ENCODE measurements around the gene POLR3A. TPM values are rescaled to one million over a fixed set of nuclear protein-coding genes. Genes with fewer than 3 reads are reported as not detected.
A peak's percentile ranks its signal among the peaks of the same experiment; 100 is the strongest.

POLR3A gene
- polyA plus RNA-seq, 6 donors from 2014 or later = 0.92 to 11.2 (median 6.8) TPM

- Mint-ChIP-seq H3K4me1 (peaks cover 30 to 42% (median 39%) of the 10 kb centered on the region in 3 donors), H3K4me3 (no peak overlapping the region), H3K27ac (no peak overlapping the region), H3K27me3 (no peaks in the 10 kb centered on the region), H3K36me3 (peaks cover 8 to 12% of the 10 kb centered on the region in 2 donors), H3K9me3 (no peaks in the 10 kb centered on the region)
- no peak for ATAC-seq (ENCODE audit: low read depth in 2 of 2)
- DNase-seq = no peak
These were observed 13.4 kb upstream of the POLR3A start for GRCh38 chr10:78042752-78043104.

- no peak for ATAC-seq (ENCODE audit: low read depth in 2 of 2)
- Mint-ChIP-seq H3K36me3 (peaks cover 8 to 12% of the 10 kb centered on the region in 2 donors), H3K9me3 (no peaks in the 10 kb centered on the region), H3K27ac (peak overlapping the region in 1 of 6 donors; percentile 85), H3K27me3 (no peaks in the 10 kb centered on the region), H3K4me1 (peaks cover 32 to 40% (median 37%) of the 10 kb centered on the region in 3 donors), H3K4me3 (no peak overlapping the region)
- DNase-seq = no peak
These were observed 12.9 kb upstream of the POLR3A start for GRCh38 chr10:78042058-78042751.

- H3K4me3 Mint-ChIP-seq = no peak overlapping the region
- ATAC-seq (ENCODE audit: low read depth in 2 of 2) (no peak), DNase-seq (no peak)
- no peaks in the 10 kb centered on the region for H3K27me3 Mint-ChIP-seq
- no peaks in the 10 kb centered on the region for H3K9me3 Mint-ChIP-seq
- peaks cover 8 to 19% of the 10 kb centered on the region in 2 donors for H3K36me3 Mint-ChIP-seq
- peaks cover 38 to 45% (median 41%) of the 10 kb centered on the region in 3 donors for H3K4me1 Mint-ChIP-seq
- peak overlapping the region in 2 of 6 donors; percentile 65 to 89 for H3K27ac Mint-ChIP-seq
These were observed 12.1 kb upstream of the POLR3A start for GRCh38 chr10:78041170-78042057.

GRCh38 chr10:78039743-78040142 lies 10.4 kb upstream of the POLR3A start:
- Mint-ChIP-seq H3K36me3 (peaks cover 8 to 28% of the 10 kb centered on the region in 2 donors), H3K27me3 (no peaks in the 10 kb centered on the region), H3K4me1 (peaks cover 44 to 54% (median 49%) of the 10 kb centered on the region in 3 donors), H3K9me3 (no peaks in the 10 kb centered on the region), H3K27ac (peak overlapping the region in 1 of 6 donors; percentile 18), H3K4me3 (no peak overlapping the region)
- no peak for DNase-seq
- ATAC-seq (ENCODE audit: low read depth in 2 of 2) = no peak

GRCh38 chr10:78038791-78039547 lies 9.7 kb upstream of the POLR3A start:
- Mint-ChIP-seq H3K27me3 (no peaks in the 10 kb centered on the region), H3K36me3 (peaks cover 8 to 28% of the 10 kb centered on the region in 2 donors), H3K4me1 (peaks cover 45 to 58% (median 53%) of the 10 kb centered on the region in 3 donors), H3K27ac (peak overlapping the region in 2 of 6 donors; percentile 9 to 59), H3K9me3 (no peaks in the 10 kb centered on the region), H3K4me3 (peak overlapping the region in 1 of 8 donors; percentile 32)
- ATAC-seq (ENCODE audit: low read depth in 2 of 2) = no peak
- no peak for DNase-seq

- Mint-ChIP-seq H3K36me3 (peaks cover 8 to 28% of the 10 kb centered on the region in 2 donors), H3K27ac (no peak overlapping the region), H3K4me1 (peaks cover 44 to 64% (median 53%) of the 10 kb centered on the region in 3 donors), H3K4me3 (no peak overlapping the region), H3K9me3 (no peaks in the 10 kb centered on the region), H3K27me3 (no peaks in the 10 kb centered on the region)
- ATAC-seq (ENCODE audit: low read depth in 2 of 2) (no peak), DNase-seq (no peak)
These were observed 8.8 kb upstream of the POLR3A start for GRCh38 chr10:78038105-78038504.

- Mint-ChIP-seq H3K27me3 (no peaks in the 10 kb centered on the region), H3K36me3 (peaks cover 4 to 20% of the 10 kb centered on the region in 2 donors), H3K4me3 (peak overlapping the region in 5 of 8 donors; percentile 22 to 97 (median 95)), H3K9me3 (no peaks in the 10 kb centered on the region), H3K27ac (peak overlapping the region in 5 of 6 donors; percentile 29 to 93 (median 67)), H3K4me1 (peaks cover 37 to 60% (median 44%) of the 10 kb centered on the region in 3 donors)
- no peak for ATAC-seq (ENCODE audit: low read depth in 2 of 2)
- DNase-seq = no peak
These were observed 6.7 kb upstream of the POLR3A start for GRCh38 chr10:78035933-78036583.

GRCh38 chr10:78035437-78035836 lies 6.1 kb upstream of the POLR3A start:
- ATAC-seq (ENCODE audit: low read depth in 2 of 2) (no peak), DNase-seq (no peak)
- peaks cover 0 to 16% of the 10 kb centered on the region in 2 donors for H3K36me3 Mint-ChIP-seq
- H3K4me3 Mint-ChIP-seq = peak overlapping the region in 5 of 8 donors; percentile 93 to 97 (median 95)
- H3K4me1 Mint-ChIP-seq = peaks cover 32 to 54% (median 39%) of the 10 kb centered on the region in 3 donors
- no peaks in the 10 kb centered on the region for H3K27me3 Mint-ChIP-seq
- peak overlapping the region in 5 of 6 donors; percentile 3 to 93 (median 67) for H3K27ac Mint-ChIP-seq
- H3K9me3 Mint-ChIP-seq = no peaks in the 10 kb centered on the region

GRCh38 chr10:78035025-78035424 lies 5.7 kb upstream of the POLR3A start:
- H3K36me3 Mint-ChIP-seq = peaks cover 0 to 16% of the 10 kb centered on the region in 2 donors
- DNase-seq (no peak), ATAC-seq (ENCODE audit: low read depth in 2 of 2) (no peak)
- no peaks in the 10 kb centered on the region for H3K9me3 Mint-ChIP-seq
- peak overlapping the region in 3 of 6 donors; percentile 88 to 93 (median 93) for H3K27ac Mint-ChIP-seq
- H3K4me3 Mint-ChIP-seq = peak overlapping the region in 7 of 8 donors; percentile 90 to 97 (median 95)
- H3K4me1 Mint-ChIP-seq = peaks cover 32 to 56% (median 39%) of the 10 kb centered on the region in 3 donors
- no peaks in the 10 kb centered on the region for H3K27me3 Mint-ChIP-seq

GRCh38 chr10:78033637-78034470 lies 4.5 kb upstream of the POLR3A start, which contains the start of gene RPS24:
Gene RPS24 (plus strand): TSS chr10:78033863. CDS start chr10:78033902, 39 bp downstream.
- Mint-ChIP-seq H3K4me1 (peaks cover 39 to 55% (median 41%) of the 10 kb centered on the region in 3 donors), H3K27ac (peak within 1 kb of the TSS; percentile 46 to 94 (median 88)), H3K36me3 (peaks cover 3 to 22% of the 10 kb centered on the region in 2 donors), H3K4me3 (peak within 1 kb of the TSS; percentile 90 to 97 (median 95)), H3K9me3 (peaks cover 0 to 3% (median 0%) of the 10 kb centered on the region in 7 donors), H3K27me3 (no peaks in the 10 kb centered on the region)
- ATAC-seq (ENCODE audit: low read depth in 2 of 2) (peak; percentile 87), DNase-seq (peak; percentile 97)

- no peak for DNase-seq
- no peak for ATAC-seq (ENCODE audit: low read depth in 2 of 2)
- Mint-ChIP-seq H3K9me3 (peaks cover 0 to 3% (median 0%) of the 10 kb centered on the region in 7 donors), H3K4me1 (peaks cover 42 to 54% (median 44%) of the 10 kb centered on the region in 3 donors), H3K36me3 (peaks cover 3 to 22% of the 10 kb centered on the region in 2 donors), H3K27ac (peak overlapping the region in 3 of 6 donors; percentile 44 to 93 (median 88)), H3K4me3 (peak overlapping the region; percentile 90 to 97 (median 95)), H3K27me3 (no peaks in the 10 kb centered on the region)
These were observed 4.0 kb upstream of the POLR3A start for GRCh38 chr10:78033387-78033636.

All from naive B cell (primary cell).